H9 (cell line): ENCODE measurements around the gene C4orf36. TPM values are rescaled to one million over a fixed set of nuclear protein-coding genes. Genes with fewer than 3 reads are reported as not detected.
A peak's percentile ranks its signal among the peaks of the same experiment; 100 is the strongest.

Experiments
- DNase-seq: peaks from one replicate; pipeline ENCODE4 v3.0.0-alpha.2; 2017
- H2AFZ ChIP-seq: one replicate; pipeline ENCODE4 v1.6.1; 2013; ENCODE audit warnings: mild to moderate bottlenecking, low read length, control low read depth, moderate library complexity
- H2AK5ac ChIP-seq: 2 replicates; pipeline ENCODE4 v1.6.1; 2013; ENCODE audit warnings: low read length, control low read depth, mixed read lengths; ENCODE audit not compliant: insufficient read length
- H2BK120ac ChIP-seq: one replicate; pipeline ENCODE4 v1.6.1; 2013; ENCODE audit warnings: low read depth, mild to moderate bottlenecking, low read length, control low read depth, inconsistent platforms; ENCODE audit not compliant: poor library complexity, severe bottlenecking
- H2BK12ac ChIP-seq: 2 replicates; pipeline ENCODE4 v1.6.1; 2013; ENCODE audit warnings: low read length, control low read depth, mixed read lengths, low read depth; ENCODE audit not compliant: insufficient read length
- H2BK15ac ChIP-seq: 2 replicates; pipeline ENCODE4 v1.6.1; 2013; ENCODE audit warnings: low read depth, low read length, control low read depth
- H2BK20ac ChIP-seq: one replicate; pipeline ENCODE4 v1.6.1; 2013; ENCODE audit warnings: low read depth, mild to moderate bottlenecking, low read length, control low read depth, inconsistent platforms; ENCODE audit not compliant: poor library complexity, severe bottlenecking
- H2BK5ac ChIP-seq: 2 replicates; pipeline ENCODE4 v1.6.1; 2013; ENCODE audit warnings: low read length, control low read depth, mixed read lengths; ENCODE audit not compliant: insufficient read length
- H3K14ac ChIP-seq: 2 replicates; pipeline ENCODE4 v1.6.1; 2013; ENCODE audit warnings: low read length, control low read depth; ENCODE audit not compliant: insufficient read depth
- H3K18ac ChIP-seq: 2 replicates; pipeline ENCODE4 v1.6.1; 2013; ENCODE audit warnings: low read depth, mild to moderate bottlenecking, mixed read lengths, low read length, control low read depth; ENCODE audit not compliant: insufficient read length
- H3K23ac ChIP-seq: 2 replicates; pipeline ENCODE4 v1.6.1; 2013; ENCODE audit warnings: low read length, control low read depth, mixed read lengths, low read depth; ENCODE audit not compliant: insufficient read length
- H3K23me2 ChIP-seq: 2 replicates; pipeline ENCODE4 v1.6.1; 2013; ENCODE audit warnings: low read depth, mild to moderate bottlenecking, mixed read lengths, low read length, control low read depth; ENCODE audit not compliant: insufficient read length, poor library complexity, severe bottlenecking
- H3K27ac ChIP-seq: 2 replicates; pipeline ENCODE4 v1.5.1; 2013; ENCODE audit warnings: low read length, control low read depth, mixed read lengths, low read depth; ENCODE audit not compliant: insufficient read length
- H3K27me3 ChIP-seq: 2 replicates; pipeline ENCODE4 v1.6.1; 2013; ENCODE audit warnings: low read length, control low read depth, inconsistent platforms; ENCODE audit not compliant: insufficient read depth
- H3K4ac ChIP-seq: 2 replicates; pipeline ENCODE4 v1.6.1; 2013; ENCODE audit warnings: low read depth, mild to moderate bottlenecking, control low read depth, inconsistent platforms, low read length, moderate library complexity
- H3K4me1 ChIP-seq: 2 replicates; pipeline ENCODE4 v1.6.1; 2013; ENCODE audit warnings: low read length, control low read depth, inconsistent platforms; ENCODE audit not compliant: insufficient read depth
- H3K4me2 ChIP-seq: 2 replicates; pipeline ENCODE4 v1.6.1; 2013; ENCODE audit warnings: low read length, control low read depth, mixed read lengths; ENCODE audit not compliant: insufficient read length, insufficient read depth
- H3K56ac ChIP-seq: 2 replicates; pipeline ENCODE4 v1.6.1; 2013; ENCODE audit warnings: low read depth, mild to moderate bottlenecking, mixed read lengths, low read length, control low read depth; ENCODE audit not compliant: insufficient read length
- H3K79me1 ChIP-seq: 2 replicates; pipeline ENCODE4 v1.6.1; 2013; ENCODE audit warnings: low read depth, mild to moderate bottlenecking, moderate library complexity, low read length, control low read depth, inconsistent platforms; ENCODE audit not compliant: insufficient read depth, poor library complexity, severe bottlenecking
- H3K79me2 ChIP-seq: 2 replicates; pipeline ENCODE4 v1.6.1; 2013; ENCODE audit warnings: low read length, control low read depth, inconsistent platforms; ENCODE audit not compliant: insufficient read depth
- H3K9ac ChIP-seq: 2 replicates; pipeline ENCODE4 v1.6.1; 2013; ENCODE audit warnings: low read length, control low read depth, mixed read lengths; ENCODE audit not compliant: insufficient read length; ENCODE audit errors: extremely low read depth
- H3K9me3 ChIP-seq: one replicate; pipeline ENCODE4 v1.6.1; 2013; ENCODE audit warnings: low read depth, low read length, inconsistent platforms; ENCODE audit not compliant: control insufficient read depth
- H3T11ph ChIP-seq: one replicate; pipeline ENCODE4 v1.6.1; 2013; ENCODE audit warnings: mild to moderate bottlenecking, low read length, control low read depth, inconsistent platforms
- H4K20me1 ChIP-seq: one replicate; pipeline ENCODE4 v1.6.1; 2013; ENCODE audit not compliant: control insufficient read depth, insufficient read length, insufficient read depth
- H4K5ac ChIP-seq: 2 replicates; pipeline ENCODE4 v1.6.1; 2013; ENCODE audit warnings: low read depth, mild to moderate bottlenecking, mixed read lengths, low read length, control low read depth; ENCODE audit not compliant: insufficient read length
- H4K8ac ChIP-seq: replicated peaks from 2 replicates; pipeline ENCODE4 v1.6.1; 2013; ENCODE audit warnings: low read length, control low read depth, mixed read lengths, low read depth; ENCODE audit not compliant: insufficient read length
- H4K91ac ChIP-seq: 2 replicates; pipeline ENCODE4 v1.6.1; 2013; ENCODE audit warnings: low read depth, mild to moderate bottlenecking, moderate library complexity, mixed read lengths, low read length, control low read depth; ENCODE audit not compliant: insufficient read length
- H3K27ac Mint-ChIP-seq, 3 experiments: 2 replicates in 2 of 3; 3 replicates in 1 of 3; pipeline ENCODE4 v1.8.0; 2020 to 2021; ENCODE audit warnings: mixed read lengths in 3 of 3, mild to moderate bottlenecking in 1 of 3, moderate library complexity in 1 of 3
- H3K27me3 Mint-ChIP-seq: 2 replicates; pipeline ENCODE4 v1.8.0; 2021; ENCODE audit warnings: low read depth, mild to moderate bottlenecking, moderate library complexity, mixed read lengths
- H3K36me3 Mint-ChIP-seq, 3 experiments: 2 replicates in 2 of 3; 3 replicates in 1 of 3; pipeline ENCODE4 v1.8.0; 2020 to 2021; ENCODE audit warnings: low read depth in 3 of 3, mixed read lengths in 3 of 3; ENCODE audit not compliant: insufficient read depth in 1 of 3
- H3K4me1 Mint-ChIP-seq, 2 experiments: 2 replicates each; pipeline ENCODE4 v1.8.0; 2020; ENCODE audit warnings: mixed read lengths in 2 of 2
- H3K4me3 Mint-ChIP-seq, 2 experiments: 2 replicates in 1 of 2; 3 replicates in 1 of 2; pipeline ENCODE4 v1.8.0; 2020 to 2021; ENCODE audit warnings: mild to moderate bottlenecking in 2 of 2, mixed read lengths in 2 of 2, moderate library complexity in 1 of 2
- H3K9me3 Mint-ChIP-seq, 2 experiments: 2 replicates in 1 of 2; 3 replicates in 1 of 2; pipeline ENCODE4 v1.8.0; 2020; ENCODE audit warnings: mild to moderate bottlenecking in 2 of 2, mixed read lengths in 2 of 2, moderate library complexity in 1 of 2
- WGBS: extraction: QIAGEN DNeasy Blood & Tissue Kit; methylation state at CpG from one replicate; pipeline ENCODE4 v1.1.7; 2013; ENCODE audit warnings: missing lambda C conversion rate, low lambda C conversion rate, mixed read lengths; ENCODE audit not compliant: insufficient read length; ENCODE audit errors: extremely low coverage; 5-methylcytosine and 5-hydroxymethylcytosine counted together
- total RNA-seq: library from RNA; stranded (reverse); gene quantifications from 2 replicates; pipeline ENCODE4 v1.2.1, GENCODE V29; 2021
- TF ChIP-seq, protein P1 (sequence below): fragments of 200-600 bp; sonication (generic); conservative IDR thresholded peaks from 3 replicates; pipeline ENCODE4 v1.8.0; 2021; ENCODE audit warnings: antibody characterized with exemption, mild to moderate bottlenecking

The C4orf36 gene
- total RNA-seq, 1 experiment from 2014 or later, result 2.2 TPM

DNA sequence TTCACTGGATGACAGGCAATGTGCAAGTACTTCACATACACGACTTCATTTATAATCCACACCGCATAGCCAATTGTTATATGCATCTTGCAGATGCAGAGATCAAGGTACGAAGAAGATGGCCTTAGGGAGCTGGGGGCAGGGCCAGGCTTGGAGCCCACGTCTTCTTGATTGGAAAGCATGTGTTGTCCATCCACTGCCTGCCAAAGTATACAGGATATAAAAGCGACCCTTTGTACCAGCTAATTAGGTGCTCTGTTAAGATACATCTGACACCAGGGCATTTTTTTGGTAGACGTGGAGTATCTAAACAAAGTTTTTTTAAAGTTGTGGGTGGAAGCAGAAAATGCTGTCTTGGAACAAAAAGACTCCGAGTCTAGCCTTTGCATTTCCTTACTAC, 1.4 kb downstream of the C4orf36 start:
- no peak overlapping the region for H2AFZ ChIP-seq
- H2AK5ac ChIP-seq, result no peak overlapping the region
- H4K5ac ChIP-seq, result no peak overlapping the region
- peaks cover 0 to 10% (median 2%) of the 10 kb centered on the region in 3 experiments; a peak in 4 of 7 replicates for H3K36me3 Mint-ChIP-seq
- H2BK20ac ChIP-seq, result no peak overlapping the region
- H3K14ac ChIP-seq, result no peak overlapping the region
- no peak overlapping the region for H2BK120ac ChIP-seq
- no peaks in the 10 kb centered on the region; the same call in 1 of the 2 replicates for H3K4me1 ChIP-seq
- WGBS, result no CpG with 5 or more reads among the region's 7 CpGs
- H3K4ac ChIP-seq, result no peak overlapping the region
- no peaks in the 10 kb centered on the region for H3K27me3 ChIP-seq
- H2BK12ac ChIP-seq, result no peak overlapping the region
- no peak overlapping the region for H3K23ac ChIP-seq
- H3K9me3 ChIP-seq, result no peaks in the 10 kb centered on the region
- H4K8ac ChIP-seq, result no peak overlapping the region
- H2BK5ac ChIP-seq, result no peak overlapping the region
- H3K79me2 ChIP-seq, result no peaks in the 10 kb centered on the region
- peaks cover 15% of the 10 kb centered on the region for H3K27me3 Mint-ChIP-seq
- H2BK15ac ChIP-seq, result no peak overlapping the region
- H3K4me2 ChIP-seq, result no peak overlapping the region
- no peak overlapping the region for H3K56ac ChIP-seq
- no peak overlapping the region for H3K9ac ChIP-seq
- H3K27ac Mint-ChIP-seq, result no peak overlapping the region
- no peaks in the 10 kb centered on the region for H4K20me1 ChIP-seq
- H3T11ph ChIP-seq, result no peak overlapping the region
- peaks cover 18 to 19% of the 10 kb centered on the region in 2 experiments for H3K4me1 Mint-ChIP-seq
- TF ChIP-seq, protein P1, sequence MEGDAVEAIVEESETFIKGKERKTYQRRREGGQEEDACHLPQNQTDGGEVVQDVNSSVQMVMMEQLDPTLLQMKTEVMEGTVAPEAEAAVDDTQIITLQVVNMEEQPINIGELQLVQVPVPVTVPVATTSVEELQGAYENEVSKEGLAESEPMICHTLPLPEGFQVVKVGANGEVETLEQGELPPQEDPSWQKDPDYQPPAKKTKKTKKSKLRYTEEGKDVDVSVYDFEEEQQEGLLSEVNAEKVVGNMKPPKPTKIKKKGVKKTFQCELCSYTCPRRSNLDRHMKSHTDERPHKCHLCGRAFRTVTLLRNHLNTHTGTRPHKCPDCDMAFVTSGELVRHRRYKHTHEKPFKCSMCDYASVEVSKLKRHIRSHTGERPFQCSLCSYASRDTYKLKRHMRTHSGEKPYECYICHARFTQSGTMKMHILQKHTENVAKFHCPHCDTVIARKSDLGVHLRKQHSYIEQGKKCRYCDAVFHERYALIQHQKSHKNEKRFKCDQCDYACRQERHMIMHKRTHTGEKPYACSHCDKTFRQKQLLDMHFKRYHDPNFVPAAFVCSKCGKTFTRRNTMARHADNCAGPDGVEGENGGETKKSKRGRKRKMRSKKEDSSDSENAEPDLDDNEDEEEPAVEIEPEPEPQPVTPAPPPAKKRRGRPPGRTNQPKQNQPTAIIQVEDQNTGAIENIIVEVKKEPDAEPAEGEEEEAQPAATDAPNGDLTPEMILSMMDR, result no peak
- peak overlapping the region; percentile 85 to 86; a peak in 4 of 5 replicates for H3K4me3 Mint-ChIP-seq
- no peak for DNase-seq
- no peaks in the 10 kb centered on the region for H3K9me3 Mint-ChIP-seq
- peaks cover 5% of the 10 kb centered on the region for H3K23me2 ChIP-seq
- H4K91ac ChIP-seq, result no peak overlapping the region
- H3K27ac ChIP-seq, result no peak overlapping the region
- no peak overlapping the region for H3K18ac ChIP-seq
- no peaks in the 10 kb centered on the region for H3K79me1 ChIP-seq
